Hematopoietic multipotent progenitor cell (in vitro differentiated cells): ENCODE measurements around the gene SLC22A5. TPM values are rescaled to one million over a fixed set of nuclear protein-coding genes. Genes with fewer than 3 reads are reported as not detected.
"Not testable (repeated sequence)": the region's sequence is repeated elsewhere in the genome, so short reads cannot be mapped to it uniquely, and the experiment has no call there.

Source experiments
- DNase-seq, 3 donors: peaks; one replicate each; pipeline ENCODE4 v3.0.0-alpha.2; 2011 to 2015; ENCODE audit warnings: low read depth in 2 of 3, low spot score in 2 of 3
- total RNA-seq: library from RNA; depleted of rRNA; stranded (reverse); fragments of >200 nt; gene quantifications from one replicate; pipeline ENCODE4 v1.2.3, GENCODE V29; 2012

SLC22A5 gene
- total RNA-seq, 1 donor, result 12.9 TPM

- peak; percentile 66 to 93 (median 91) for DNase-seq
Measured at GRCh38 chr5:132410451-132411303, 41.2 kb downstream of the SLC22A5 start.

GRCh38 chr5:132411304-132412013 is 41.9 kb downstream of the SLC22A5 start:
- DNase-seq, result peak in 1 of 3 donors; percentile 39

- no peak for DNase-seq
Measured at GRCh38 chr5:132413567-132413966, 44.1 kb downstream of the SLC22A5 start.

DNA sequence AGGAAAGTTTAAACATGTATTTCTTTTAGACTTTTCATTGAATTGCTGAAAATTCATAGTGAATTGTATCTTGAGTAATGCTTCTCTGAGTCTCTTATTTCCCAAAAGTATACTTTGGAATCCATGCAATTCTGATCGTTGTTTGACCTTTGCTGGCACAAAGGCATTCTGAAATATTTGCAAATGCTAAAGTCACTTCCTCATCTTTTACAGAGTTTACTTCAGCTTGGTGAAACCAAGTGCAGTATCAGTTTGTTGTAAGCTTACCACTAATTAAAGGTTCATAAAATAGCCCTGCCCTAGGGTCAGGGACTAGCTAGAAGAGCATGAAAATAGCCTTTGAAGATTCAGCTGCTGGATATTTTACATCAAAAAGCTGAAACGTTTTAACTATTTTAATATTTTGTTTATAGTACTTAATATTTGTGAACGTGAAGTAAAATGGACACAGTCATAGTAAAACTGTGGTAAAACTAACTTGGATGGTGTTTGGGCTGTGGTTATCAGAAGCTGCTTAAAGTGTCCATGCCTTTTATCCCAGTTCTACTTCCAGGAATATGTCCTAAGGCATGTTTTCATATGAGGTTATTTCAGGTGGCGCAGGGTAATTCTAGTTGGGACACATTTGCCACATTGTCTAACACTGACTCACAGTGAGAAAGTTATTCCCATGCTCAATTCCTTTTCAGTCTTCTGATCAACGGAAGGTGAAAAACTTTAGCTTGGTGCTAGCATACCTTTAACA is 45.3 kb downstream of the SLC22A5 start:
- DNase-seq, result no peak

GRCh38 chr5:132415516-132415915 is 46.0 kb downstream of the SLC22A5 start:
- not testable (repeated sequence) for DNase-seq

DNA sequence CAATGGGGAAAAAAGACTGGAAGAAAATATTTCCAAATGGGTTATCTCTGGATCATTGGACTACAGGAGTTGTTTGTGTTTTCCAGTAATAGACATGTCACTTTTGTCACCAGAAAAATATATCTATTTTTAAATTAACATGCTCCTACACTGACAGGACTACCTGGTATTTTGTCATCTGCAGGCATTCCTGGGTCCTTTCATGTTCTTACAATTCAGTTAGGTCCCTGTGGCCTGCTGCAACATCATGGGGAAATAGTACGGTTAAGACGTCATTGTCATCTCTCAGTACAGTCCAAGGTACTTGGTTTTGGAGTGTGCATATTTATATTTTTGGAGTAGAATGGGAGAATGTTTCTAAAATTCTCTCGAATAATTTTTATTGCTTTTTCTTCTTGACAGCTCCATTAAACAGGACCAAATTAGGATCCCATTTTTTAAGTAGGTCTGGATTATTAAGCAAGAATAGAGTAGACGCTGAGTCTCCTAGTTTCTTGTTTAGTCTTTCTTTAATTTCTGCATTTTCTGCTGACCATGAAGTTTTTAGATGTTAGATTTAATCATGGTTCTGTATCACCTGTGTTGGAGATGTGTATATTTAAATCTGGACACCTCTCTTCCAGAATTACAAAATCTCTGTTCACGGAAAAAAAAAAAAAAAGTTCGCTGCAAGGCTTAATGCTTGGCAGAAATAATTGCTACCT is 46.9 kb downstream of the SLC22A5 start:
- DNase-seq, result no peak

DNA sequence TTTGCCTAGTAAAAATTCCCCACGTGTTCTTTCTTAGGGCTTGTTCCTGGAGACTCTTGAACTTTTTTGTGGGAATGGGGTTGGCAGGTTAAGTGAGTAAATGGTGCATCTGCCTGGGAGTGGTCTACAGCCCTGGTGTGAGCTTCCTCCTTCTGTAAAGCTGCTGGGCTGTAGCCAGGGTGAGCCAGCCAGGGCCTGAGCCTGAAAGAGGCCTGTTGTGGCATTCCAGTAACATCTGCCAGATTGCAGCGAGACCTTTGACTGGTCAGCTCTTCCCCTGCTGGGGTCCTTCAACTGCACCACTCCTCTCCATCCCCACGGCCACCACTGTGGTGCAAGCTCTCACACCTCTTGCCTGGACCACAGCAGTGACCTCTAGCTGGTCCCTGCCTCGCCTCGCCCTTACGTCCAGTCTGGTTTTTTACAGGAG is 47.5 kb downstream of the SLC22A5 start:
- no peak for DNase-seq

DNA sequence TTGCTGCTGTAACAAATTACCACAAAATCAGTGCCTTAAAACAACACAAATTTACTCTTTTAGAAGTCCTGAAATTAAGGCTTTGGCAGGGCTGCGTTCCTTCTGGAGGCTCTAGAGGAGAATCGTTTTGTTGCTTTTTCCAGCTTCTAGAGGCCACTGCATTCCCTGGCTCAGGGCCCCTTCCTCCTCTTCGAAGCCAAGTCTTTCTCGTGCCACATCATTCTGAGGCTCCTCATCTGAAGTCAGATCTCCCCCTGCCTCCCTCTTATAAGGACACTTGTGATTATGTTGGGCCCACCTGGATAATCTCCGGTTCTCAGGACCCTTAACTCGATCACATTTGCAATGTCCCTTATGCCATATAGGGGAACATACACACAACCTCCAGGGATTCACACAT is 48.0 kb downstream of the SLC22A5 start:
- DNase-seq, result no peak

DNA sequence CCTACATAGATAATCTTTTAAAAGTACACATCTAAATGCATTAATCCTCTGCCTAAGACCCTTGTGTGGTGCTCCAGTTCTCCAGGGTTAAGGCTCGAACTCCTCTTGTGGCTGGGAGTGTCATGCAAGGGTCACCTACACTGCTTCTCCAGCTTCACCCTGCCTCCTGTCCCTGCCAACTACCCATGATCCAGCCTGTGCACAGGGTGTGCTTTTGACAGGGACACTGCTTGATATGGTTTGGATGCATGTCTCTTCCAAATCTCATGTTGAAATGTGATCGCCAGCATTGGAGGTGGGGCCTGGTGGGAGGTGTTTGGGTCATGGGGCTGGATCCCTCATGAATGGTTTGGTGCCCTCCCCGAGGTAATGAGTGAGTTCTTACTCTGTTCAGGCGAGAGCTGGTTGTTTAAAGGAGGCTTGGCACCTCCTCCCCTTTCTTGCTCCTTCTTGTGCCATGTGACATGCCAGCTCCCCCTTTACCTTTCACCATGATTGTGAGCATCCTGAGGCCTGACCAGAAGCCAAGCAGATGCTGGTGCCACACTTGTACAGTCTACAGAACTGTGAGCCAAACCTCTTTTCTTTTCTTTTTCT is 48.5 kb downstream of the SLC22A5 start:
- no peak for DNase-seq

DNA sequence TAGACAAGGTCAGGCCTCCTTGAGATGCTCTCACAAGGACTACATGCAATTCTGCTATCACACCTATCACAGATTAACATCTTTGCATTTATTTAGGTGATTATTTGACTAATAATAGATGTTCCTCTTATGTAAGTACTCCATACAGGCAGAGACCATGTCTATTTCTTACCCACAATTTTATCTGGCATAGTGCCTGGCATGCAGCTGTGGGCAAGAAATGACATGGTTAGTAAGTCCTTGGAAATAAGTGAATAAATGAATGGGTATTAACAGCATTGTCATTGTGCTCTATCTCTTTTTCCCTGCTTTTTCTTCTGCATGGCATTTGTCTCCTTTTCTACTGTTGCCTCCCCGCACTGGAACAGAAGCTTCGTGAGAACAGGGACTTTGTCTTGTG is 49.4 kb downstream of the SLC22A5 start:
- peak in 1 of 3 donors; percentile 74 for DNase-seq

DNA sequence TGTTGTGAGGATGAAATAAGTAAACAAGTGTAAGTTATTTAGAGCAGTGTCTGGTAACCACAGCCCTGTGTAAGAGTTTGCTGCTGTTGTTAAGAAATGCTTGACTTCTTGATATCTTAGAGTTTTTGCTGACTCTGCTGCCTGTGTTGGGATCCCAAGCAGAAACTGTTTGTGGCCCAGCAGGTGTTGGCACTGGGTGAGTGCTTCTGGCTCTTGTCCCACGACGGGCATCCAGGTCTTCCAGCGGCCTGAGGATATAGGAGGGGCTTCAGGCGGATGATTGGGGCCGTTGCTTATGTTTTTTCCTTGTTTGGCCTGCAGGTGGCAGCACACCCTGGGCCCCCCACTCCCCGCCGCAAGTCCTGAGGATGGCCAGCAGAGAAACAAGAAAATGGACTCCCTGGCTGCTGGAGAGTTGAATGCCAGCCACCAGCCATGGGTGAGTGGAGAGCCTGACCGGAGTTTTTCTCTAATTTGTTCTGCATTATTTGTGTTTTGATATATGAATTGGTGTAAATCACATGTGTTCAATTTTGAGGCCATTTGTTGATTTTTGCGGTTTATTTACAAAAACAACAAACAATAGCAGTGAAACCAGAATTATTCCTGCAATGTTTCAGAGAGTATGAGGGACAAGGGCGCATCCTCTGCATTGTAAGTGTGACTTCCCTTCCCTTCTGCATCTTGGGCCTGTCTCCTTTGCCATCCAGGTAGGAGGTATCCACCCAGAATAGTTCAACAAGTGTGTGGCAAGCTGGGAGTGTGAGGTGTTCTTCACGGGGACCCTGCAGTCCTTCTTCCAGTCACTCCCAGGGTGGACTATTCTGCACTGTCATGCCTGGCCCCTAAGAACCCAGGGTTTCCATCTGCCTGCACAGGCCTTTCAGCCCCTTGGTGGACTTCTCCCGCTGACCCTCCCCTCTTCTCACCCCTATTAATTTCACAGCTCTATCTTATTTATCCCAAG is 50.3 kb downstream of the SLC22A5 start:
- peak; percentile 48 to 79 (median 78) for DNase-seq

DNA sequence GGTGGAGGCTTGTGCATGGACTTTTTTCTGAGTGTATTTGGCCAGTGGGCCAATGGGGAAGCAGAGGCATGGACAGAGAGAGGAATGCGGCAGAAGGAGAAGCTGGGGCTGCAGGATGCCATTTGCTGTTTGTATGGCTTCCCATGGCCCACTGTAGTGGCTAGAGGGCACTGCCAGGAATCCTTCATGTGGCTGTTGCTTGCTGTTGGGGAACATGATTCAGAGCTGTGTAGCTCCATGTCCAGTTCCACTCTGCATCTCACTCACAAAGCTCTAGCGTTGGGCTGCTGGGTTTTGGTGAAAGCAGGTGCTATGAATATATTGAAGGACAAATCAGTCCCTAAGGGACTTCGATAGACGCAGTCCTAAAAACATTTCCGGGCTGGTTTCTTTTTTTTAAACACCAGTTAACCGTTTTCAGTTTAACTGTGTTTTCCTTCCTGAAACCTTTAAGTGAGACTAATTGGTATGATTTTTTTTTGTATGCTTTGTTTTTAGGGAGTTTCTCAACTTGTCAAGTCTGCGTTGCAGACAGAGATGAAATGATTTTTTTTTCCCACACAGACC is 51.3 kb downstream of the SLC22A5 start:
- DNase-seq, result peak in 1 of 3 donors; percentile 67

DNA sequence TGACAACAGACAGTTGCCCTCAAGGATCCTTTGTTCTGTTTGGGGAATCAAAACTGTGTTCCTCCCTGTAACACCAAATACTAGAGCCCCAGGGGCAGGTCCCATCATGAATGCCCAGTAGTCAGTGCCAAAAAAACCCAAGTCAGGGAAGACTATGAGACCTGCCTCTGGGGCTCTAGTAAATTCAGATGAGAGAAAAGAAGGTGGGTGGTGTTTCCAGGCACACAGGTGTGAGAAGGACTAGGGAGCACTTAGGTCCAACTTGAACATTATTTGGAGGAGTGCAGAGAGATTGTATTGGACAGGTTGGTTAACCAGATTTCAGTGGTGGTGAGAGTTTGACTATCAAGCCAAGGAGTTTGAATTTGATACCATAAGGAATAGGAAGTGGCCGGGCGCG is 52.0 kb downstream of the SLC22A5 start:
- no peak for DNase-seq

GRCh38 chr5:132422720-132423437 is 53.4 kb downstream of the SLC22A5 start:
- peak in 2 of 3 donors; percentile 50 to 77 for DNase-seq

DNA sequence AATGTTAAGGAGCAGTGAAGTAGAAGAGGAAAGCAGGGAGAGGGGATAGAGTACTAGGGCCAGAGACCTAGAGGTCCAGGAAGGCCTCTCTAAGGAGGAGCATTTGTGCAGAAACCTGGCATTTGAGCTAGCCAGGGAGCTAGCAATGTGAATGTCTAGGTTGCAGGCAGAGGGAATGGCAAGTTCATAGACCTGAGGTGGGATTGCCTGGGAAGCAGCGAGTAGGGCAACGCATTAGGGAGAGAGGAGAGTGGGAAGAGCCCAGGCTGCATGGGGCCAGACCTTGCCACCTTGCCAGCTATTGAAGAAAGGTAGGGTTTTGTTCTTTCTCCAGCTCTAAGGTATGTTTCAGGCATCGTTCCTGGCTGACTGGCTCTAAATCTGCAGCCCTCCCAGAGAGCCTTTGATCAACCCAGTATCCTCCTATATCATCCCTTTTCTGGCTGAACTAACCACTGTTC is 54.0 kb downstream of the SLC22A5 start:
- no peak for DNase-seq

DNA sequence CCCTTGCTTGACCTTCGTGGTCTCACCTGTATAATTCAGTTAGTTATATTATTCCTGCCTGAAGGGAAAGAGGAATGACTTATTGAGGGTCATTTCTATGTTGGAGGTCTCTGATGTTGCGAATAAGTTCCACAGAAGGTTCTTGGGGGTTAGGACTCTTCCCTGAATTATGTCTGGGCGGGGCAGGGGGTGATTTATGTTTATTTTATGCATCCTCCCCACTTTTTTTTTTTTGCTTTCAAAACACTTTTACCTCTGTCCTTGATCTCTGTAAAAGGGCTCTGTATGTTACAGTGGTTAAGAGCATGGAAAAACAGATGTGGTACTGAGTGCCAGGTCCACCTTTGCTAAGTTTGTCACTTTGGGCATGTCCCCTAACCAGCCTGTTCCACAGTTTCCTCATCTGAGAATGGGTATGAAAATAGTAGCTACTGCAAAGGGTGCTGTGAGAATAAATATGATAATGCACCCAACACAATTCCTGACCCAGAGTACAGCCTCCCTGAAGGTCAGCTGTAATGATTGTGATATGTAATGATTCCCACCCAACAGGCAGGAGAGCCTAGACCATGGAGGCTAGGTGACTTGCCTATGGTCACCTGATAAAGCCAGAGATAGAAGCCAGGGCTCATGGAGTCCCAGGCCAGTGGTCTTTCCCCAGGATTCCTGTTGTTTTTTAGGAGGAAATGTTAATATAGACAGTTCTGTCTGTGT is 54.8 kb downstream of the SLC22A5 start:
- no peak for DNase-seq
